Tibial nerve (tissue), 3 donors: ENCODE measurements around the gene DIP2C.

ENCODE experiments used
- POLR2A ChIP-seq, 2 donors: fragments of 450-650 bp; IDR thresholded peaks; one replicate each; pipeline ENCODE4 v1.6.1; 2017; ENCODE audit warnings: antibody characterized with exemption in 2 of 2, mild to moderate bottlenecking in 2 of 2, moderate library complexity in 2 of 2
- TF ChIP-seq, protein P1 (sequence below), 5 experiments: fragments of 200-600 bp in 3 of 5; fragments of 450-650 bp in 2 of 5; sonication (generic) in 3 of 5; IDR thresholded peaks; one replicate each; pipeline ENCODE4 v1.5.1; 2016 to 2019; ENCODE audit warnings: antibody characterized with exemption in 5 of 5, mild to moderate bottlenecking in 3 of 5, moderate library complexity in 2 of 5

DNA sequence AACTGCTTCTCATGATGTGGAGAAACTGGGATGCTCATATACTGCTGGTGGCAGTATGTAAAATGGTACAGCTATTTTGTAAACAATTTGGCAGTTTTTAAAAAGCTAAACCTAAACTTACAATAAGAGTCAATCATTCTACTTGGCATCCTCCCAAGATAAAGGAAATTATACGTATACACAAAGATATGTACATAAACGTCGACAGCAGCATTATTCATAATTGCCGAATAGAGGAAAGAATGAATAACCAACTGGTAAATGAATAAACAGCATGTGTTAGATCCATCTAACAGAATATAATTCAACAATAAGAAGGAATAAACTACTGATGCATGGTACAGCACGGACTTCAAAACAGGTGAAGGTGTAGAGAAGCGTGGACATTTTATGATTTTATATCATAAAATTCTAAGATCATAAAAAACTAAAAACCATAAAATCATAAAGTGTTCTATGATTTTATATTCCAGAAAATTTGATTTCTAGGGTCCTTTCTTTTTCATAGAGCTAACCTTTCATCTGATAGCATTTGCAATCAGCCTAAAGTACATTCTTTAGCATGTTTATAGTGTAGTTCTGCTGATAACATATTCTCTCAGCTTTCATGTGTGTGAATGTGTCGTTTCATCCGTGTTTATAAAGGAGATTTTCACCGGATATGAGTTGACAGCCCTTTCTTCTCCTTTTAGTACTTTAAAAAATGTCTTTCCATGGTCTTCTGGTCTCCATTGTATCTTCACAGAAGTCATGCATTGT is 261.5 kb downstream of the DIP2C start:
- TF ChIP-seq, protein P1, sequence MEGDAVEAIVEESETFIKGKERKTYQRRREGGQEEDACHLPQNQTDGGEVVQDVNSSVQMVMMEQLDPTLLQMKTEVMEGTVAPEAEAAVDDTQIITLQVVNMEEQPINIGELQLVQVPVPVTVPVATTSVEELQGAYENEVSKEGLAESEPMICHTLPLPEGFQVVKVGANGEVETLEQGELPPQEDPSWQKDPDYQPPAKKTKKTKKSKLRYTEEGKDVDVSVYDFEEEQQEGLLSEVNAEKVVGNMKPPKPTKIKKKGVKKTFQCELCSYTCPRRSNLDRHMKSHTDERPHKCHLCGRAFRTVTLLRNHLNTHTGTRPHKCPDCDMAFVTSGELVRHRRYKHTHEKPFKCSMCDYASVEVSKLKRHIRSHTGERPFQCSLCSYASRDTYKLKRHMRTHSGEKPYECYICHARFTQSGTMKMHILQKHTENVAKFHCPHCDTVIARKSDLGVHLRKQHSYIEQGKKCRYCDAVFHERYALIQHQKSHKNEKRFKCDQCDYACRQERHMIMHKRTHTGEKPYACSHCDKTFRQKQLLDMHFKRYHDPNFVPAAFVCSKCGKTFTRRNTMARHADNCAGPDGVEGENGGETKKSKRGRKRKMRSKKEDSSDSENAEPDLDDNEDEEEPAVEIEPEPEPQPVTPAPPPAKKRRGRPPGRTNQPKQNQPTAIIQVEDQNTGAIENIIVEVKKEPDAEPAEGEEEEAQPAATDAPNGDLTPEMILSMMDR (IDR thresholded peaks at IDR 0.05): no peak
- no peak for TF ChIP-seq POLR2A (IDR thresholded peaks at IDR 0.05)
